Right lobe of liver (tissue), 6 donors: ENCODE results near the gene LAMB1. TPM values are rescaled to one million over a fixed set of nuclear protein-coding genes. Genes with fewer than 3 reads are reported as not detected.
"Not testable (repeated sequence)": the region's sequence is repeated elsewhere in the genome, so short reads cannot be mapped to it uniquely, and the experiment has no call there.

Experiments used
- ATAC-seq, 4 donors: fragments of 200-7000 bp; cut with Tn5 transposase; one replicate each; pipeline ENCODE4 v1.9.1; 2020; ENCODE audit warnings: mild to moderate bottlenecking in 4 of 4, moderate library complexity in 4 of 4
- DNase-seq, 3 donors: peaks; one replicate each; pipeline ENCODE4 v3.0.0-alpha.2; 2020
- H3K27ac ChIP-seq, 3 donors: fragments of 200-600 bp; one replicate each; pipeline ENCODE4 v1.8.0; 2022
- H3K27me3 ChIP-seq, 2 donors: fragments of 200-600 bp; one replicate each; pipeline ENCODE4 v1.8.0; 2022
- H3K36me3 ChIP-seq, 4 donors: fragments of 200-600 bp; sonication (generic) in 1 of 4; one replicate each; pipeline versions ENCODE4 v1.5.1 to v1.8.0; 2017 to 2022; ENCODE audit warnings: control low read depth in 1 of 4
- H3K4me1 ChIP-seq, 4 donors: fragments of 200-600 bp; sonication (generic) in 1 of 4; one replicate each; pipeline versions ENCODE4 v1.5.1 to v1.8.0; 2017 to 2022; ENCODE audit warnings: control low read depth in 1 of 4
- H3K4me3 ChIP-seq, 3 donors: fragments of 200-600 bp; one replicate each; pipeline ENCODE4 v1.8.0; 2022
- H3K9me3 ChIP-seq, 4 donors: fragments of 200-600 bp; sonication (generic) in 1 of 4; one replicate each; pipeline versions ENCODE4 v1.5.1 to v1.8.0; 2017 to 2022; ENCODE audit warnings: control low read depth in 1 of 4
- POLR2A ChIP-seq: fragments of 450-650 bp; IDR thresholded peaks from one replicate; pipeline ENCODE4 v1.6.1; 2017; ENCODE audit warnings: antibody characterized with exemption, mild to moderate bottlenecking
- WGBS: methylation state at CpG from one replicate; pipeline ENCODE4 v1.1.6; 2018; ENCODE audit warnings: low coverage, low lambda C conversion rate; ENCODE audit not compliant: insufficient coverage; ENCODE audit errors: missing lambda C conversion rate; 5-methylcytosine and 5-hydroxymethylcytosine counted together
- intact Hi-C, 2 donors: fragments of 100-400 bp; cut with DNase I; formaldehyde crosslinking; loops; one replicate each; pipeline versions ENCODE4 v1.11.2 to v1.14.1; 2022
- total RNA-seq, 6 experiments: library from RNA; depleted of rRNA in 2 of 6; stranded (reverse); fragments of >200 nt in 2 of 6; fragmentation: NEBNext Ultra II Directional in 3 of 6; extraction: Animal tissue kit (Norgen Biotek cat#: 25700) in 3 of 6; gene quantifications; one replicate each; pipeline versions ENCODE4 v1.1.0 to v1.2.4, GENCODE V29; 2016 to 2023
- TF ChIP-seq, protein P1 (sequence below), 4 donors: fragments of 200-600 bp in 3 of 4; fragments of 450-650 bp in 1 of 4; IDR thresholded peaks; one replicate each; pipeline versions ENCODE4 v1.5.1 to v1.8.0; 2016 to 2022; ENCODE audit warnings: antibody characterized with exemption in 4 of 4, mild to moderate bottlenecking in 2 of 4
- donor health status: DM: no; HTN: yes; CAD: no.
- donor health status: DM: no; HTN: no; CAD: no.
- donor health status: DM: no; HTN: no; CAD: no.
- donor health status: DM: no; HTN: yes; CAD: no.
- donor health status: DM: no; HTN: yes; CAD: no.

LAMB1 gene
- total RNA-seq, 6 experiments from 2014 or later = 14.9 to 61.0 (median 28.9) TPM

GRCh38 chr7:107958764-107959526 lies 44.0 kb downstream of the LAMB1 start:
- peak; percentile 38 to 74 (median 62) for ATAC-seq
- intact Hi-C loops = loop anchor here in 1 of 2 donors (10.0 kb wide), 1 partner anchor 46 kb away; the partner anchor contains the start of gene LAMB1
- Histone ChIP-seq H3K27ac (no peak overlapping the region), H3K36me3 (peaks cover 0 to 21% (median 0%) of the 10 kb centered on the region in 4 donors), H3K9me3 (no peaks in the 10 kb centered on the region), H3K27me3 (no peaks in the 10 kb centered on the region), H3K4me1 (no peaks in the 10 kb centered on the region), H3K4me3 (no peak overlapping the region)
- 44% methylated on average over 9 of the region's 14 CpGs for WGBS
- no peak for DNase-seq
- TF ChIP-seq POLR2A = no peak

DNA sequence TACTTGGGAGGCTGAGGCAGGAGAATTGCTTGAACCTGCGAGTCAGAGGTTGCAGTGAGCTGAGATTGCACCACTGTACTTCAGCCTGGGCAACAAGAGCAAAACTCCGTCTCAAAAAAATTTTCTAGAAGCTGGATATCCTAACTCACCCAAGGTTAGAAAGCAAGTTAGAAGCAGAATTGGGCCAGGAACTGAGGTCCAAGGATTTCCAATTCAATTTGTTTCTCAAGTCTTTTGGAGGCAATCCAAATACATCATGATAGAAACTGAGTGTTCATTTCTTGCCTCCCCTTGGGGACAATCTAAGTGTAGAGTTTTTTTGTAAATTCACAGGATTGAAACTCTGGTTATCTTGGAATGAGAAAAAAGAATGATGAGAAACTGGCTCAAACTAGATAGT lies 45.5 kb downstream of the LAMB1 start:
- no peaks in the 10 kb centered on the region for H3K27me3 ChIP-seq
- H3K36me3 ChIP-seq = peaks cover 0 to 20% (median 0%) of the 10 kb centered on the region in 4 donors
- no peak overlapping the region for H3K4me3 ChIP-seq
- no peaks in the 10 kb centered on the region for H3K9me3 ChIP-seq
- intact Hi-C loops = loop anchor here in 1 of 2 donors (10.0 kb wide), 1 partner anchor 47 kb away; the partner anchor contains the start of gene LAMB1
- TF ChIP-seq, protein P1, sequence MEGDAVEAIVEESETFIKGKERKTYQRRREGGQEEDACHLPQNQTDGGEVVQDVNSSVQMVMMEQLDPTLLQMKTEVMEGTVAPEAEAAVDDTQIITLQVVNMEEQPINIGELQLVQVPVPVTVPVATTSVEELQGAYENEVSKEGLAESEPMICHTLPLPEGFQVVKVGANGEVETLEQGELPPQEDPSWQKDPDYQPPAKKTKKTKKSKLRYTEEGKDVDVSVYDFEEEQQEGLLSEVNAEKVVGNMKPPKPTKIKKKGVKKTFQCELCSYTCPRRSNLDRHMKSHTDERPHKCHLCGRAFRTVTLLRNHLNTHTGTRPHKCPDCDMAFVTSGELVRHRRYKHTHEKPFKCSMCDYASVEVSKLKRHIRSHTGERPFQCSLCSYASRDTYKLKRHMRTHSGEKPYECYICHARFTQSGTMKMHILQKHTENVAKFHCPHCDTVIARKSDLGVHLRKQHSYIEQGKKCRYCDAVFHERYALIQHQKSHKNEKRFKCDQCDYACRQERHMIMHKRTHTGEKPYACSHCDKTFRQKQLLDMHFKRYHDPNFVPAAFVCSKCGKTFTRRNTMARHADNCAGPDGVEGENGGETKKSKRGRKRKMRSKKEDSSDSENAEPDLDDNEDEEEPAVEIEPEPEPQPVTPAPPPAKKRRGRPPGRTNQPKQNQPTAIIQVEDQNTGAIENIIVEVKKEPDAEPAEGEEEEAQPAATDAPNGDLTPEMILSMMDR (IDR thresholded peaks at IDR 0.05) = no peak
- TF ChIP-seq POLR2A = no peak
- no peak overlapping the region for H3K27ac ChIP-seq
- H3K4me1 ChIP-seq = no peaks in the 10 kb centered on the region
- DNase-seq (no peak), ATAC-seq (no peak)
- 84% methylated on average over 2 of the region's 2 CpGs for WGBS

DNA sequence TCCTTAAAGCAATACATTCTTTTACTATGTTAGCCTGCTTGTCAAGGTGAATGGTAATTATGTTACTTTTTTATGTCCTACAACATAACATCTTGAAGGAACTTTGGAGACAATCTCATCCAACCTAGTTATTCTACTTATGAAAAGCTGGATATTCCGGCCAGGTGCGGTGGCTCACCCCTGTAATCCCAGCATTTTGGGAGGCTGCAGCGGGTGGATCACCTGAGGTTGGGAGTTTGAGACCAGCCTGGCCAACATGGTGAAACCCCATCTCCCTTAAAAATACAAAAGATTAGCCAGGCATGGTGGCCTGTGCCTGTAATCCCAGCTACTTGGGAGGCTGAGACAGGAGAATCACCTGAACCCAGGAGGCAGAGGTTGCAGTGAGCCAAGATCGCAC lies 46.0 kb downstream of the LAMB1 start:
- intact Hi-C loops = loop anchor here in 1 of 2 donors (10.0 kb wide), 1 partner anchor 48 kb away; the partner anchor contains the start of gene LAMB1

GRCh38 chr7:107955394-107955793 lies 47.6 kb downstream of the LAMB1 start:
- Histone ChIP-seq H3K9me3 (no peaks in the 10 kb centered on the region), H3K27me3 (no peaks in the 10 kb centered on the region), H3K36me3 (peaks cover 0 to 17% (median 0%) of the 10 kb centered on the region in 4 donors), H3K4me3 (no peak overlapping the region), H3K4me1 (no peaks in the 10 kb centered on the region), H3K27ac (no peak overlapping the region)
- ATAC-seq = no peak
- TF ChIP-seq, protein P1 (IDR thresholded peaks at IDR 0.05) = no peak
- TF ChIP-seq POLR2A = no peak
- intact Hi-C loops = loop anchor here in 1 of 2 donors (10.0 kb wide), 1 partner anchor 49 kb away; the partner anchor contains the start of gene LAMB1
- no peak for DNase-seq
- WGBS = 82% methylated on average over 4 of the region's 5 CpGs

More for the DNA sequence above, 46.0 kb downstream of the LAMB1 start:
- H3K27ac ChIP-seq, H3K4me1 ChIP-seq, DNase-seq, H3K4me3 ChIP-seq, H3K27me3 ChIP-seq, H3K9me3 ChIP-seq, ATAC-seq: not testable (repeated sequence)
- peaks cover 0 to 23% (median 0%) of the 10 kb centered on the region in 4 donors for H3K36me3 ChIP-seq
- 92% methylated on average over 4 of the region's 4 CpGs for WGBS

- intact Hi-C loops = loop anchor here in 1 of 2 donors (10.0 kb wide), 1 partner anchor 51 kb away; the partner anchor contains the start of gene LAMB1
- TF ChIP-seq POLR2A = no peak
- TF ChIP-seq, protein P1 (IDR thresholded peaks at IDR 0.05) = no peak
- Histone ChIP-seq H3K36me3 (peaks cover 0 to 12% (median 0%) of the 10 kb centered on the region in 4 donors), H3K27me3 (no peaks in the 10 kb centered on the region), H3K4me1 (peaks cover 0 to 10% (median 3%) of the 10 kb centered on the region in 4 donors), H3K9me3 (no peaks in the 10 kb centered on the region), H3K4me3 (no peak overlapping the region), H3K27ac (no peak overlapping the region)
- ATAC-seq = peak; percentile 35 to 82 (median 48)
- 50% methylated on average over 1 of the region's 2 CpGs for WGBS
- no peak for DNase-seq
These were observed 49.0 kb downstream of the LAMB1 start for GRCh38 chr7:107953924-107954303.
